Neural cell (in vitro differentiated cells): ENCODE results near the gene FOXJ2.
"Not testable (repeated sequence)": the region's sequence is repeated elsewhere in the genome, so short reads cannot be mapped to it uniquely, and the experiment has no call there.

ENCODE experiments used
- EP300 ChIP-seq: fragments of 450-650 bp; conservative IDR thresholded peaks from 2 replicates; pipeline ENCODE4 v1.6.1; 2014; ENCODE audit warnings: antibody characterized with exemption, mild to moderate bottlenecking, moderate library complexity; ENCODE audit not compliant: poor library complexity, severe bottlenecking
- EZH2 ChIP-seq: fragments of 200-600, 300-800 bp; shearing (Covaris generic), sonication (generic); IDR thresholded peaks from 2 replicates; pipeline ENCODE4 v1.6.1; 2014; ENCODE audit warnings: antibody characterized with exemption, low read length, borderline replicate concordance, mild to moderate bottlenecking; ENCODE audit not compliant: insufficient read depth, poor library complexity, severe bottlenecking
- MXI1 ChIP-seq: fragments of 450-650 bp; conservative IDR thresholded peaks from 2 replicates; pipeline ENCODE4 v1.6.1; 2014; ENCODE audit warnings: antibody characterized with exemption, mild to moderate bottlenecking; ENCODE audit not compliant: poor library complexity, severe bottlenecking
- POLR2AphosphoS5 ChIP-seq: IDR thresholded peaks from 2 replicates; pipeline ENCODE4 v1.6.1; 2012
- RAD21 ChIP-seq: fragments of 450-650 bp; conservative IDR thresholded peaks from 2 replicates; pipeline ENCODE4 v1.6.1; 2014; ENCODE audit warnings: antibody characterized with exemption, mild to moderate bottlenecking, moderate library complexity
- SMC3 ChIP-seq: fragments of 450-650 bp; conservative IDR thresholded peaks from 2 replicates; pipeline ENCODE4 v1.6.1; 2014; ENCODE audit warnings: antibody characterized with exemption, mild to moderate bottlenecking, moderate library complexity; ENCODE audit not compliant: poor library complexity
- TAF1 ChIP-seq: IDR thresholded peaks from 2 replicates; pipeline ENCODE4 v1.6.1; 2012; ENCODE audit warnings: low read depth
- TF ChIP-seq, protein P1 (sequence below): fragments of 450-650 bp; IDR thresholded peaks from 2 replicates; pipeline ENCODE4 v1.5.1; 2014; ENCODE audit warnings: antibody characterized with exemption, mild to moderate bottlenecking, moderate library complexity; ENCODE audit not compliant: poor library complexity, severe bottlenecking
- TF ChIP-seq, protein P2 (sequence below): IDR thresholded peaks from 2 replicates; pipeline ENCODE4 v1.6.1; 2012; ENCODE audit warnings: borderline replicate concordance

DNA sequence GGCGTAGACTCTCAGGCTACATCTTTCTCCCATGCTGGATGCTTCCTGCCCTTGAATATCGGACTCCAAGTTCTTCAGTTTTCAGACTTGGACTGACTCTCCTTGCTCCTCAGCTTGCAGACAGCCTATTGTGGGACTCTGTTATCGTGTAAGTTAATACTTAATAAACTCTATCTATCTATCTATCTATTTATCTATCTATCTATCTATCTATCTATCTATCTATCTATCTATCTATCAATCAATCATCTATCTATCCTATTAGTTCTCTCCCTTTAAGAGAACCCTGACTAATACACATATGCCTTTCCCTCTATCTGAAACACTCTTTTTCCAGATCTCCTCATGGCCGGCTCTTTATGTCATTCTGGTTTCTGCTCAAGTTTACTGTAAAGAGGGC lies 27.6 kb upstream of the FOXJ2 start:
- TF ChIP-seq TAF1, EZH2, RAD21, POLR2AphosphoS5, EP300, SMC3, MXI1: not testable (repeated sequence)
- TF ChIP-seq, protein P1, sequence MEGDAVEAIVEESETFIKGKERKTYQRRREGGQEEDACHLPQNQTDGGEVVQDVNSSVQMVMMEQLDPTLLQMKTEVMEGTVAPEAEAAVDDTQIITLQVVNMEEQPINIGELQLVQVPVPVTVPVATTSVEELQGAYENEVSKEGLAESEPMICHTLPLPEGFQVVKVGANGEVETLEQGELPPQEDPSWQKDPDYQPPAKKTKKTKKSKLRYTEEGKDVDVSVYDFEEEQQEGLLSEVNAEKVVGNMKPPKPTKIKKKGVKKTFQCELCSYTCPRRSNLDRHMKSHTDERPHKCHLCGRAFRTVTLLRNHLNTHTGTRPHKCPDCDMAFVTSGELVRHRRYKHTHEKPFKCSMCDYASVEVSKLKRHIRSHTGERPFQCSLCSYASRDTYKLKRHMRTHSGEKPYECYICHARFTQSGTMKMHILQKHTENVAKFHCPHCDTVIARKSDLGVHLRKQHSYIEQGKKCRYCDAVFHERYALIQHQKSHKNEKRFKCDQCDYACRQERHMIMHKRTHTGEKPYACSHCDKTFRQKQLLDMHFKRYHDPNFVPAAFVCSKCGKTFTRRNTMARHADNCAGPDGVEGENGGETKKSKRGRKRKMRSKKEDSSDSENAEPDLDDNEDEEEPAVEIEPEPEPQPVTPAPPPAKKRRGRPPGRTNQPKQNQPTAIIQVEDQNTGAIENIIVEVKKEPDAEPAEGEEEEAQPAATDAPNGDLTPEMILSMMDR, result not testable (repeated sequence)
- TF ChIP-seq, protein P2, sequence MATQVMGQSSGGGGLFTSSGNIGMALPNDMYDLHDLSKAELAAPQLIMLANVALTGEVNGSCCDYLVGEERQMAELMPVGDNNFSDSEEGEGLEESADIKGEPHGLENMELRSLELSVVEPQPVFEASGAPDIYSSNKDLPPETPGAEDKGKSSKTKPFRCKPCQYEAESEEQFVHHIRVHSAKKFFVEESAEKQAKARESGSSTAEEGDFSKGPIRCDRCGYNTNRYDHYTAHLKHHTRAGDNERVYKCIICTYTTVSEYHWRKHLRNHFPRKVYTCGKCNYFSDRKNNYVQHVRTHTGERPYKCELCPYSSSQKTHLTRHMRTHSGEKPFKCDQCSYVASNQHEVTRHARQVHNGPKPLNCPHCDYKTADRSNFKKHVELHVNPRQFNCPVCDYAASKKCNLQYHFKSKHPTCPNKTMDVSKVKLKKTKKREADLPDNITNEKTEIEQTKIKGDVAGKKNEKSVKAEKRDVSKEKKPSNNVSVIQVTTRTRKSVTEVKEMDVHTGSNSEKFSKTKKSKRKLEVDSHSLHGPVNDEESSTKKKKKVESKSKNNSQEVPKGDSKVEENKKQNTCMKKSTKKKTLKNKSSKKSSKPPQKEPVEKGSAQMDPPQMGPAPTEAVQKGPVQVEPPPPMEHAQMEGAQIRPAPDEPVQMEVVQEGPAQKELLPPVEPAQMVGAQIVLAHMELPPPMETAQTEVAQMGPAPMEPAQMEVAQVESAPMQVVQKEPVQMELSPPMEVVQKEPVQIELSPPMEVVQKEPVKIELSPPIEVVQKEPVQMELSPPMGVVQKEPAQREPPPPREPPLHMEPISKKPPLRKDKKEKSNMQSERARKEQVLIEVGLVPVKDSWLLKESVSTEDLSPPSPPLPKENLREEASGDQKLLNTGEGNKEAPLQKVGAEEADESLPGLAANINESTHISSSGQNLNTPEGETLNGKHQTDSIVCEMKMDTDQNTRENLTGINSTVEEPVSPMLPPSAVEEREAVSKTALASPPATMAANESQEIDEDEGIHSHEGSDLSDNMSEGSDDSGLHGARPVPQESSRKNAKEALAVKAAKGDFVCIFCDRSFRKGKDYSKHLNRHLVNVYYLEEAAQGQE, result not testable (repeated sequence)
